ENCODE measurements around the gene NCOR1. TPM values are rescaled to one million over a fixed set of nuclear protein-coding genes. Genes with fewer than 3 reads are reported as not detected.
"Not testable (repeated sequence)": the region's sequence is repeated elsewhere in the genome, so short reads cannot be mapped to it uniquely, and the experiment has no call there.

The NCOR1 gene
- total RNA-seq, 1 donor from 2014 or later, result 104 TPM

GRCh38 chr17:16123531-16123930, 91.8 kb downstream of the NCOR1 start:
- no peak for DNase-seq (ENCODE audit: low spot score)
- no peak overlapping the region for H3K27ac Mint-ChIP-seq (ENCODE audit: unreplicated experiment)
- no peaks in the 10 kb centered on the region for H3K27me3 Mint-ChIP-seq (ENCODE audit: unreplicated experiment)
- H3K36me3 Mint-ChIP-seq (ENCODE audit: low read depth, unreplicated experiment), result peaks cover 21% of the 10 kb centered on the region
- no peaks in the 10 kb centered on the region for H3K4me1 Mint-ChIP-seq (ENCODE audit: unreplicated experiment)
- no peaks in the 10 kb centered on the region for H3K9me3 Mint-ChIP-seq (ENCODE audit: unreplicated experiment)
- no peak overlapping the region for H3K4me3 Mint-ChIP-seq (ENCODE audit: unreplicated experiment)
- no peak for TF ChIP-seq CTCF (IDR thresholded peaks at IDR 0.05; ENCODE audit: unreplicated experiment)

GRCh38 chr17:16122697-16123434, 92.5 kb downstream of the NCOR1 start:
- Mint-ChIP-seq H3K36me3 (ENCODE audit: low read depth, unreplicated experiment) (peaks cover 19% of the 10 kb centered on the region), H3K27me3 (ENCODE audit: unreplicated experiment) (no peaks in the 10 kb centered on the region), H3K4me1 (ENCODE audit: unreplicated experiment) (no peaks in the 10 kb centered on the region), H3K4me3 (ENCODE audit: unreplicated experiment) (peak overlapping the region; percentile 4), H3K9me3 (ENCODE audit: unreplicated experiment) (no peaks in the 10 kb centered on the region), H3K27ac (ENCODE audit: unreplicated experiment) (no peak overlapping the region)
- DNase-seq (ENCODE audit: low spot score), result no peak
- TF ChIP-seq CTCF (IDR thresholded peaks at IDR 0.05; ENCODE audit: unreplicated experiment), result no peak

GRCh38 chr17:16121915-16122314, 93.4 kb downstream of the NCOR1 start:
- Mint-ChIP-seq H3K9me3 (ENCODE audit: unreplicated experiment) (peaks cover 3% of the 10 kb centered on the region), H3K4me3 (ENCODE audit: unreplicated experiment) (no peak overlapping the region), H3K36me3 (ENCODE audit: low read depth, unreplicated experiment) (peaks cover 24% of the 10 kb centered on the region), H3K27me3 (ENCODE audit: unreplicated experiment) (no peaks in the 10 kb centered on the region), H3K4me1 (ENCODE audit: unreplicated experiment) (no peaks in the 10 kb centered on the region), H3K27ac (ENCODE audit: unreplicated experiment) (no peak overlapping the region)
- TF ChIP-seq CTCF (IDR thresholded peaks at IDR 0.05; ENCODE audit: unreplicated experiment), result no peak
- no peak for DNase-seq (ENCODE audit: low spot score)

GRCh38 chr17:16120937-16121336, 94.4 kb downstream of the NCOR1 start:
- H3K36me3 Mint-ChIP-seq (ENCODE audit: low read depth, unreplicated experiment), result peaks cover 34% of the 10 kb centered on the region
- H3K4me3 Mint-ChIP-seq (ENCODE audit: unreplicated experiment), result no peak overlapping the region
- H3K27me3 Mint-ChIP-seq (ENCODE audit: unreplicated experiment), result no peaks in the 10 kb centered on the region
- no peak for TF ChIP-seq CTCF (IDR thresholded peaks at IDR 0.05; ENCODE audit: unreplicated experiment)
- H3K27ac Mint-ChIP-seq (ENCODE audit: unreplicated experiment), result no peak overlapping the region
- H3K4me1 Mint-ChIP-seq (ENCODE audit: unreplicated experiment), result no peaks in the 10 kb centered on the region
- no peak for DNase-seq (ENCODE audit: low spot score)
- H3K9me3 Mint-ChIP-seq (ENCODE audit: unreplicated experiment), result peaks cover 4% of the 10 kb centered on the region

- Mint-ChIP-seq H3K4me1 (ENCODE audit: unreplicated experiment) (no peaks in the 10 kb centered on the region), H3K27ac (ENCODE audit: unreplicated experiment) (no peak overlapping the region), H3K27me3 (ENCODE audit: unreplicated experiment) (no peaks in the 10 kb centered on the region), H3K4me3 (ENCODE audit: unreplicated experiment) (peak overlapping the region; percentile 78), H3K9me3 (ENCODE audit: unreplicated experiment) (peaks cover 9% of the 10 kb centered on the region), H3K36me3 (ENCODE audit: low read depth, unreplicated experiment) (peaks cover 54% of the 10 kb centered on the region)
- TF ChIP-seq CTCF (IDR thresholded peaks at IDR 0.05; ENCODE audit: unreplicated experiment), result no peak
- no peak for DNase-seq (ENCODE audit: low spot score)
Measured at GRCh38 chr17:16117149-16117548, 98.2 kb downstream of the NCOR1 start.

- Mint-ChIP-seq H3K36me3 (ENCODE audit: low read depth, unreplicated experiment) (peaks cover 52% of the 10 kb centered on the region), H3K4me3 (ENCODE audit: unreplicated experiment) (peak overlapping the region; percentile 82)
- not testable (repeated sequence) for H3K27me3 Mint-ChIP-seq (ENCODE audit: unreplicated experiment); DNase-seq (ENCODE audit: low spot score); H3K4me1 Mint-ChIP-seq (ENCODE audit: unreplicated experiment); H3K27ac Mint-ChIP-seq (ENCODE audit: unreplicated experiment); H3K9me3 Mint-ChIP-seq (ENCODE audit: unreplicated experiment)
Measured at GRCh38 chr17:16115077-16115698, 100.1 kb downstream of the NCOR1 start.

All from endothelial cell (in vitro differentiated cells).